ENCODE measurements around the gene CREB5. TPM values are rescaled to one million over a fixed set of nuclear protein-coding genes. Genes with fewer than 3 reads are reported as not detected.

Gene CREB5
- total and polyA plus RNA-seq, 3 donors from 2014 or later = 2.0 to 2.9 (median 2.9) TPM

DNA sequence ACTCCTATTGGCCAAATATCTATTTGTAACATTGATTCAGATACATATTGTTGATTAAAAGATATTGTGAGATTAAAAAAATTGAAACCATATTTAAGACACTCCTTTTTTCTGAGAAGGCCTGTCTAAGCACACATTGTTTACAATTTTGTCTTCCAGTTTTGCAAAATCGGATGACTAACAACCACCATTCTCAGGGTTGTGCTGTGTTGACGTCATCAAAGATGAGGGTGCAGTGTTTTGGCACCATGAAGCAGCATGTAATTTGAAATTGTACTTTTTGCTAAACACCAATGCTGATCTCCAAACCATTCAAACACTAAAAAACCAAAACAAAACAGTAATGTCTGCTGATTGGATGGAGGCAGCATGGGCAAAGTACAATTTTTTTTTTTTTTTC, 7.4 kb downstream of the CREB5 start:
- Histone ChIP-seq H3K36me3 (ENCODE audit: low read depth, missing control alignments) (no peaks in the 10 kb centered on the region), H3K27me3 (no peaks in the 10 kb centered on the region), H3K9me3 (no peaks in the 10 kb centered on the region), H3K4me3 (no peak overlapping the region), H3K4me1 (peaks cover 3% of the 10 kb centered on the region), H3K27ac (no peak overlapping the region)
- 79 to 83% methylated on average over 2 of the region's 2 CpGs for WGBS, 2 donors
- TF ChIP-seq, protein P1, sequence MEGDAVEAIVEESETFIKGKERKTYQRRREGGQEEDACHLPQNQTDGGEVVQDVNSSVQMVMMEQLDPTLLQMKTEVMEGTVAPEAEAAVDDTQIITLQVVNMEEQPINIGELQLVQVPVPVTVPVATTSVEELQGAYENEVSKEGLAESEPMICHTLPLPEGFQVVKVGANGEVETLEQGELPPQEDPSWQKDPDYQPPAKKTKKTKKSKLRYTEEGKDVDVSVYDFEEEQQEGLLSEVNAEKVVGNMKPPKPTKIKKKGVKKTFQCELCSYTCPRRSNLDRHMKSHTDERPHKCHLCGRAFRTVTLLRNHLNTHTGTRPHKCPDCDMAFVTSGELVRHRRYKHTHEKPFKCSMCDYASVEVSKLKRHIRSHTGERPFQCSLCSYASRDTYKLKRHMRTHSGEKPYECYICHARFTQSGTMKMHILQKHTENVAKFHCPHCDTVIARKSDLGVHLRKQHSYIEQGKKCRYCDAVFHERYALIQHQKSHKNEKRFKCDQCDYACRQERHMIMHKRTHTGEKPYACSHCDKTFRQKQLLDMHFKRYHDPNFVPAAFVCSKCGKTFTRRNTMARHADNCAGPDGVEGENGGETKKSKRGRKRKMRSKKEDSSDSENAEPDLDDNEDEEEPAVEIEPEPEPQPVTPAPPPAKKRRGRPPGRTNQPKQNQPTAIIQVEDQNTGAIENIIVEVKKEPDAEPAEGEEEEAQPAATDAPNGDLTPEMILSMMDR (IDR thresholded peaks at IDR 0.05) = no peak
- no peak for TF ChIP-seq POLR2A (IDR thresholded peaks at IDR 0.05)
- intact Hi-C loops (cut with DNase I; ENCODE audit: low total_unique reads) = no loop called here
- DNase-seq = no peak

DNA sequence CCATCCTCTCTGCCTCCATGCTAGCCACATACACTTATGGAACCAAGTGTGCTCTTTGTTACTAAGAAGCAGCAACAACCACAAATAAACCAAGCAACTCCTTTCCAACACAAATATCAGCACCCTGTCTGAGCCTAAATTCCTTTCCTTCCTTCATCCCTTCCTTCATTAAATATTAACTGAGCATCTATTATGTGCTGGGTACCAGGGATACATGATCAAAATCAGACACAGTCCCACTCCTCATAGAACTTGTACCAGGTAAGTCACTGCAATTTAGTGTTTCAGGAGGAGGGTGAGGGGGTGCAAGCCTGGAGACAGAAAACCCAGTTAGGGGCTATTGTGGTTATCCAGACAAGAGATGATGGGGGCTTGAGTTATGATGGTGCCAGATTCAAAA, 10.8 kb downstream of the CREB5 start:
- intact Hi-C loops (cut with DNase I; ENCODE audit: low total_unique reads) = no loop called here
- Histone ChIP-seq H3K27ac (no peak overlapping the region), H3K27me3 (no peaks in the 10 kb centered on the region), H3K4me3 (no peak overlapping the region), H3K36me3 (ENCODE audit: low read depth, missing control alignments) (no peaks in the 10 kb centered on the region), H3K9me3 (no peaks in the 10 kb centered on the region), H3K4me1 (no peaks in the 10 kb centered on the region)
- TF ChIP-seq, protein P1 (IDR thresholded peaks at IDR 0.05) = no peak
- TF ChIP-seq POLR2A (IDR thresholded peaks at IDR 0.05) = no peak
- DNase-seq = no peak

DNA sequence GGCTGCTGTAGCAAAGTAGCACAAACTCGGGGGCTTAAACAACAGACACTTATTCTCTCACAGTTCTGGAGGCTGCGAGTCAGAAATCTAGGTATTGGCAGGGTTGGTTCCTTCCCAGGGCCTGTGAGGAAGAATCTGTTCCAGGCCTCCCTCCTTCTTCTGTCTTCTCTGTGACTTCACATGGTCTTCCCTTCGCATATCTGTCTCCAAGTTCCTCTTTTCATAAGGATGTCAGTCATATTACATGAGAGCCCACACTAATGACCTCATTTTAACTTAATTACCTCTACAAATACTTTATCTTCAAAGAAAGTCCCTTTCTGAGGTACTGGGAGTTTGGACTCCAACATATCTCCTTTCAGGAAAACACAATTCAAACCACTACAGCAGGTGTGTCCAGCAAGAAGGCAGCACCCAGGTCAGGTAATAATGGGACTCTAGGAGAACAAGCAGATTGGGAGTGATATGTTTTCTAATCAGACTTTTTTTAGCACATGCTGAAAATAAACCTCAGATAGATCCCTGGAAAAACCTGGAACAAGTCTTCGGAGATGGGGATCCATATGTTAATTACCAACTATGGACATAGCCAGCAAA, 11.7 kb downstream of the CREB5 start:
- TF ChIP-seq, protein P1 (IDR thresholded peaks at IDR 0.05) = no peak
- TF ChIP-seq POLR2A (IDR thresholded peaks at IDR 0.05) = no peak
- DNase-seq = no peak
- 83 to 91% methylated on average over 4 of the region's 4 CpGs for WGBS, 2 donors
- Histone ChIP-seq H3K4me1 (no peaks in the 10 kb centered on the region), H3K4me3 (no peak overlapping the region), H3K27me3 (no peaks in the 10 kb centered on the region), H3K27ac (no peak overlapping the region), H3K9me3 (no peaks in the 10 kb centered on the region), H3K36me3 (ENCODE audit: low read depth, missing control alignments) (no peaks in the 10 kb centered on the region)
- intact Hi-C loops (cut with DNase I; ENCODE audit: low total_unique reads) = no loop called here

DNA sequence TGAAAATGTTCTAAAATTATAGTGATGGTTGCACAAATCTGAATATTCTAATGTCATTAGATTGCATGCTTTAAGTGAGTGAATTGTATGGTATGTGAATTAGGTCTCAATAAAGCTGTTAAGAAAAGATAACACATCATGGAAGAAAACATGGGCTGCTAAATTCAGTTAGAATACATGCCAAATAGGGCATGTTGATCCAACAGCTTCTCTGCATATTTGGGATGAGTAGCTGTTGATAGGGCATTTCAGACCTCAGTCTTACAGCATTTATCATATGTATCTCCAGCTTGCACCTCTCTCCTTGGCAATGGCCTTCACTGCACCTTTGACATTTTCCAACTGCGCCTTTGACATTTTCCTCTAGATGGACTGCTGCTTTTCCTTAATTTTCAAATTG, 13.2 kb downstream of the CREB5 start:
- 91 to 100% methylated on average over 1 of the region's 1 CpG for WGBS, 2 donors
- no peak for DNase-seq
- Histone ChIP-seq H3K9me3 (no peaks in the 10 kb centered on the region), H3K4me1 (no peaks in the 10 kb centered on the region), H3K27ac (no peak overlapping the region), H3K36me3 (ENCODE audit: low read depth, missing control alignments) (no peaks in the 10 kb centered on the region), H3K27me3 (no peaks in the 10 kb centered on the region), H3K4me3 (no peak overlapping the region)
- TF ChIP-seq, protein P1 (IDR thresholded peaks at IDR 0.05) = no peak
- no peak for TF ChIP-seq POLR2A (IDR thresholded peaks at IDR 0.05)
- intact Hi-C loops (cut with DNase I; ENCODE audit: low total_unique reads) = no loop called here

DNA sequence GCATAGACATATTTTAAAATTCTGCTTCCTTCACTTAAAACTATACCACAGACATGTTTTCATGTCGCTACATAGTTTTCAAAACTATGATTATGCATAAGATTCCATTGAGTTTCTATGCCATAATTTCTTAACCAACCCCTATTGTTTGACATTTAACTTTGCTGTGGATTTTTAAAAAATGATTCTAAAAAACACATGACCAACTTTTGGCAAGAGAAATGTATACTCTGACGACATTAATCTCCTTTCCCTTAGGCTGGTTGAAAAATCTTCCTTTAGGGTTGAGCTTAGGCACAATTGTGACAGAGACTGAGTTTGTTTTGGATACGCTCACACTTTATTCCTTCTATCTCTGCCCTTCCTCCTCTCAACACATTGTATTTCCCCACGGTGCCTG, 14.9 kb downstream of the CREB5 start:
- Histone ChIP-seq H3K27ac (no peak overlapping the region), H3K4me1 (no peaks in the 10 kb centered on the region), H3K36me3 (ENCODE audit: low read depth, missing control alignments) (no peaks in the 10 kb centered on the region), H3K9me3 (no peaks in the 10 kb centered on the region), H3K27me3 (no peaks in the 10 kb centered on the region), H3K4me3 (no peak overlapping the region)
- 75 to 82% methylated on average over 4 of the region's 4 CpGs for WGBS, 2 donors
- TF ChIP-seq, protein P1 (IDR thresholded peaks at IDR 0.05) = no peak
- no peak for TF ChIP-seq POLR2A (IDR thresholded peaks at IDR 0.05)
- intact Hi-C loops (cut with DNase I; ENCODE audit: low total_unique reads) = no loop called here
- DNase-seq = no peak
